PC-3 (cell line): Measurements from ENCODE around the gene MYCT1. TPM values are rescaled to one million over a fixed set of nuclear protein-coding genes. Genes with fewer than 3 reads are reported as not detected.

ENCODE experiments used
- ATAC-seq: fragments of 200-7000 bp; cut with Tn5 transposase; 2 replicates; pipeline ENCODE4 v1.9.1; 2020; ENCODE audit warnings: mild to moderate bottlenecking, moderate library complexity
- BruUV-seq: library from RNA; stranded (reverse); fragments of 400-500 nt; replicated peaks from 2 replicates; lab custom pipeline; 2021; lab: Mats Ljungman, UMichigan
- CTCF ChIA-PET: fragments of 300-600 bp; sonication (Branson Sonifier 250); formaldehyde crosslinking; loops from one replicate; lab custom pipeline; 2022; ENCODE audit warnings: antibody characterized with exemption; lab: Charles Lee
- POLR2A ChIA-PET: fragments of 300-600 bp; sonication (Branson Sonifier 250); formaldehyde crosslinking; loops from one replicate; lab custom pipeline; 2022; ENCODE audit warnings: antibody characterized with exemption; ENCODE audit not compliant: unreplicated experiment; lab: Charles Lee
- DNase-seq: peaks from one replicate; pipeline ENCODE4 v3.0.0-alpha.2; 2015
- H2AFZ ChIP-seq: fragments of 300-600 bp; sonication (generic); 2 replicates; pipeline ENCODE4 v1.6.0; 2016; ENCODE audit warnings: antibody characterized with exemption, low read length
- H3F3A ChIP-seq: fragments of 300-600 bp; sonication (generic); one replicate; pipeline ENCODE4 v1.6.0; 2017; ENCODE audit warnings: antibody characterized with exemption, low read length, control low read depth, mild to moderate bottlenecking; ENCODE audit not compliant: unreplicated experiment
- H3K27ac ChIP-seq: fragments of 300-600 bp; sonication (generic); 2 replicates; pipeline ENCODE4 v1.5.1; 2016; ENCODE audit warnings: mild to moderate bottlenecking, low read length
- H3K27me3 ChIP-seq: fragments of 300-600 bp; sonication (generic); 2 replicates; pipeline ENCODE4 v1.6.1; 2016; ENCODE audit warnings: low read length, mixed read lengths
- H3K36me3 ChIP-seq: fragments of 300-600 bp; sonication (generic); 2 replicates; pipeline ENCODE4 v1.6.1; 2016; ENCODE audit warnings: low read depth, mixed run types, low read length, mixed read lengths
- H3K4me1 ChIP-seq: fragments of 300-600 bp; sonication (generic); 2 replicates; pipeline ENCODE4 v1.5.1; 2016; ENCODE audit warnings: low read length; ENCODE audit not compliant: insufficient read depth
- H3K4me2 ChIP-seq: fragments of 300-600 bp; sonication (generic); 2 replicates; pipeline ENCODE4 v1.6.0; 2016; ENCODE audit warnings: low read length
- H3K4me3 ChIP-seq: fragments of 300-600 bp; sonication (generic); 2 replicates; pipeline ENCODE4 v1.5.1; 2016; ENCODE audit warnings: mild to moderate bottlenecking, low read length, mixed read lengths
- H3K79me2 ChIP-seq: fragments of 300-600 bp; sonication (generic); 2 replicates; pipeline ENCODE4 v1.6.1; 2017; ENCODE audit warnings: low read length, mixed read lengths
- H3K9ac ChIP-seq: fragments of 300-600 bp; sonication (generic); 2 replicates; pipeline ENCODE4 v1.6.0; 2016; ENCODE audit warnings: mild to moderate bottlenecking, low read length
- H3K9me2 ChIP-seq: fragments of 300-600 bp; sonication (generic); replicated peaks from 2 replicates; pipeline ENCODE4 v1.6.1; 2016; ENCODE audit warnings: mixed run types, low read length, mixed read lengths
- H3K9me3 ChIP-seq: fragments of 300-600 bp; sonication (generic); 2 replicates; pipeline ENCODE4 v1.6.1; 2016; ENCODE audit warnings: low read length, mixed read lengths
- H4K20me1 ChIP-seq: fragments of 300-600 bp; sonication (generic); 2 replicates; pipeline ENCODE4 v1.6.1; 2016; ENCODE audit warnings: low read length, mixed read lengths
- CTCF ChIP-seq: fragments of 300-600 bp; sonication (generic); conservative IDR thresholded peaks from 2 replicates; pipeline ENCODE4 v1.5.1; 2017; ENCODE audit warnings: antibody characterized with exemption, low read depth, mild to moderate bottlenecking, low read length
- EZH2 ChIP-seq: fragments of 300-600 bp; sonication (generic); IDR thresholded peaks from one replicate; pipeline ENCODE4 v1.6.1; 2017; ENCODE audit warnings: antibody characterized with exemption, mild to moderate bottlenecking, low read length; ENCODE audit not compliant: unreplicated experiment
- EZH2phosphoT487 ChIP-seq: fragments of 300-600 bp; sonication (generic); IDR thresholded peaks from 2 replicates; pipeline ENCODE4 v1.6.1; 2018; ENCODE audit warnings: mild to moderate bottlenecking, antibody characterized with exemption, low read length, borderline replicate concordance
- intact Hi-C: fragments of 100-400 bp; cut with micrococcal nuclease; formaldehyde crosslinking; loops from 2 replicates; pipeline ENCODE4 v1.9.0; 2023
- total RNA-seq: library from RNA; depleted of rRNA; stranded (reverse); fragments of >200 nt; gene quantifications from 2 replicates; pipeline ENCODE4 v1.2.3, GENCODE V29; 2014

The MYCT1 gene
- total RNA-seq, 1 experiment from 2014 or later: 0.55 TPM

- ATAC-seq (0 out of 2 replicates have a peak, but pooled peaks have one; percentile 53), DNase-seq (peak; percentile 48)
- Histone ChIP-seq H4K20me1 (no peaks in the 10 kb centered on the region), H3K4me1 (no peaks in the 10 kb centered on the region), H3K9me3 (no peaks in the 10 kb centered on the region), H3K36me3 (no peaks in the 10 kb centered on the region), H3F3A (no peaks in the 10 kb centered on the region), H2AFZ (no peak within 1 kb of the TSS), H3K9me2 (no peaks in the 10 kb centered on the region), H3K27ac (no peak within 1 kb of the TSS), H3K4me3 (no peak within 1 kb of the TSS), H3K27me3 (peaks cover 21% of the 10 kb centered on the region), H3K79me2 (no peaks in the 10 kb centered on the region), H3K4me2 (no peak within 1 kb of the TSS), H3K9ac (no peak within 1 kb of the TSS)
- TF ChIP-seq EZH2 (no peak), CTCF (no peak), EZH2phosphoT487 (no peak)
- BruUV-seq: no TSS peak
- ChIA-PET POLR2A (no interaction called here), CTCF (no interaction called here)
- intact Hi-C loops: no loop called here
These were observed 53.0 kb downstream of the MYCT1 start, which contains the start of gene VIP for GRCh38 chr6:152750694-152751093. Gene VIP (plus strand): TSS chr6:152750797. CDS start chr6:152752178, 1,381 bp downstream.

DNA sequence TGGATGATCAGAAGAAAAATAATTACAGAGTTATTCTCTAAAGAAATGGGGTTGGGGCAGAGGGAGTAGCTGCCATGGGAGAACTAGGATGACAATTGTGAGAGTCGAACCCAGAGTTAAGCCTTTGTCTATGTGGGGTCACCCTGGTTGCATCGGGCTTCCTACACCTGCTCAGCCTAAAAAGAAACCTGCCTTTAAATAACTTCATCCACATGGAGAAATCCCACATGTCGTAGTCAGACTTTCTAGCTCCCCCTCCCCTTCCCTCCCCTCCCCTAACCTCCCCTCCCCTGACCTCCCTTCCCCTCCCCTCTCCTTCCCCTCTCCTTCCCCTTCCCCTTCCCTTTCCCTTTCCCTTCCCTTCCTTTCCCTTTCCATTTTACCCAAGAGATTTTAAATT lies 67.6 kb downstream of the MYCT1 start:
- ATAC-seq: no peak
- BruUV-seq: no TSS peak

More for the DNA sequence above, 67.6 kb downstream of the MYCT1 start:
- Histone ChIP-seq H3K27ac (no peak overlapping the region), H3K4me2 (no peak overlapping the region), H3K4me1 (no peaks in the 10 kb centered on the region), H3K4me3 (no peak overlapping the region), H3K9me3 (no peaks in the 10 kb centered on the region), H3K79me2 (no peaks in the 10 kb centered on the region), H3K9me2 (no peaks in the 10 kb centered on the region), H3K9ac (no peak overlapping the region), H3K27me3 (peaks cover 55% of the 10 kb centered on the region), H3K36me3 (no peaks in the 10 kb centered on the region), H4K20me1 (no peaks in the 10 kb centered on the region), H2AFZ (no peak overlapping the region), H3F3A (no peaks in the 10 kb centered on the region)
- ChIA-PET POLR2A (no interaction called here), CTCF (no interaction called here)
- DNase-seq: no peak
- TF ChIP-seq EZH2phosphoT487 (no peak), EZH2 (no peak), CTCF (no peak)
- intact Hi-C loops: no loop called here
